OCI-LY7 (cell line): ENCODE results near the gene CASK. TPM values are rescaled to one million over a fixed set of nuclear protein-coding genes. Genes with fewer than 3 reads are reported as not detected.
A peak's percentile ranks its signal among the peaks of the same experiment; 100 is the strongest.

ENCODE experiments used
- BruUV-seq: library from RNA; stranded (reverse); fragments of 400-500 nt; replicated peaks from 2 replicates; lab custom pipeline; 2021; lab: Mats Ljungman, UMichigan
- CTCF ChIA-PET: fragments of 300-600 bp; sonication (Branson Sonifier 250); formaldehyde crosslinking; loops from one replicate; lab custom pipeline; 2022; ENCODE audit warnings: antibody characterized with exemption; ENCODE audit not compliant: unreplicated experiment; lab: Charles Lee
- POLR2A ChIA-PET: fragments of 300-600 bp; sonication (Branson Sonifier 250); formaldehyde crosslinking; loops from one replicate; lab custom pipeline; 2022; ENCODE audit warnings: antibody characterized with exemption; lab: Charles Lee
- DNase-seq: peaks from one replicate; pipeline ENCODE4 v3.0.0-alpha.2; 2015; ENCODE audit warnings: low spot score
- H2AFZ ChIP-seq: fragments of 200-600 bp; sonication (generic), shearing (Covaris generic); 2 replicates; pipeline ENCODE4 v1.6.1; 2014; ENCODE audit warnings: mild to moderate bottlenecking, antibody characterized with exemption, low read length, moderate library complexity
- H3K27ac ChIP-seq: fragments of 200-600 bp; sonication (generic); 2 replicates; pipeline ENCODE4 v1.5.1; 2014; ENCODE audit warnings: mixed run types, low read depth, mild to moderate bottlenecking, moderate library complexity, low read length, inconsistent platforms; ENCODE audit not compliant: poor library complexity, severe bottlenecking
- H3K36me3 ChIP-seq: fragments of 200-600 bp; sonication (generic); 2 replicates; pipeline ENCODE4 v1.6.1; 2014; ENCODE audit warnings: mild to moderate bottlenecking, antibody characterized with exemption, low read length, moderate library complexity, mixed read lengths; ENCODE audit not compliant: insufficient read depth
- H3K4me1 ChIP-seq: fragments of 200-600 bp; sonication (generic); 2 replicates; pipeline ENCODE4 v1.5.1; 2014; ENCODE audit warnings: mild to moderate bottlenecking, low read length; ENCODE audit not compliant: insufficient read depth, poor library complexity, severe bottlenecking
- H3K4me2 ChIP-seq: fragments of 200-600 bp; sonication (generic); 2 replicates; pipeline ENCODE4 v1.6.1; 2014; ENCODE audit warnings: mild to moderate bottlenecking, low read length
- H3K4me3 ChIP-seq: fragments of 200-600 bp; sonication (generic); 2 replicates; pipeline ENCODE4 v1.5.1; 2014; ENCODE audit warnings: mild to moderate bottlenecking, low read depth, low read length; ENCODE audit not compliant: poor library complexity, severe bottlenecking
- H3K79me2 ChIP-seq: fragments of 200-600 bp; sonication (generic); 2 replicates; pipeline ENCODE4 v1.6.1; 2016; ENCODE audit warnings: low read depth, mild to moderate bottlenecking, low read length, moderate library complexity, mixed read lengths; ENCODE audit not compliant: insufficient read depth
- H3K9me2 ChIP-seq: fragments of 200-600 bp; sonication (generic); 2 replicates; pipeline ENCODE4 v1.6.1; 2016; ENCODE audit warnings: mild to moderate bottlenecking, low read length, mixed read lengths; ENCODE audit not compliant: insufficient read depth
- H3K9me3 ChIP-seq: fragments of 200-600 bp; sonication (generic); 2 replicates; pipeline ENCODE4 v1.6.1; 2014; ENCODE audit warnings: mild to moderate bottlenecking, mixed run types, low read length, mixed read lengths
- H4K20me1 ChIP-seq: fragments of 200-600 bp; sonication (generic); 2 replicates; pipeline ENCODE4 v1.6.1; 2014; ENCODE audit warnings: mild to moderate bottlenecking, antibody characterized with exemption, low read length, moderate library complexity, mixed read lengths; ENCODE audit not compliant: insufficient read depth
- CTCF ChIP-seq: fragments of 200-600 bp; sonication (generic); conservative IDR thresholded peaks from 2 replicates; pipeline ENCODE4 v1.5.1; 2014; ENCODE audit warnings: mild to moderate bottlenecking, antibody characterized with exemption, low read length, moderate library complexity, mixed read lengths
- EZH2phosphoT487 ChIP-seq: fragments of 200-600 bp; sonication (generic); IDR thresholded peaks from 2 replicates; pipeline ENCODE4 v1.6.1; 2018; ENCODE audit warnings: low read depth, borderline replicate concordance, mild to moderate bottlenecking, mixed run types, antibody characterized with exemption, low read length, moderate library complexity, mixed read lengths
- intact Hi-C: fragments of 100-400 bp; cut with micrococcal nuclease; formaldehyde crosslinking; loops from one replicate; pipeline ENCODE4 v1.10.0; 2022; ENCODE audit not compliant: unreplicated experiment
- total RNA-seq, 2 experiments: library from RNA; depleted of rRNA in 1 of 2; stranded (reverse); fragments of >200 nt in 1 of 2; shearing (Covaris generic) in 1 of 2; gene quantifications; 2 replicates each; pipeline ENCODE4 v1.2.3, GENCODE V29; 2014 to 2022

CASK gene
- total RNA-seq, 2 experiments from 2014 or later, result 18.6 to 29.4 TPM

- ChIA-PET CTCF (no interaction called here), POLR2A (no interaction called here)
- Histone ChIP-seq H3K4me1 (peaks cover 46% of the 10 kb centered on the region), H3K27ac (no peak overlapping the region), H3K79me2 (peaks cover 8% of the 10 kb centered on the region; the same call in 1 of the 2 replicates), H3K36me3 (no peaks in the 10 kb centered on the region; the same call in 1 of the 2 replicates), H4K20me1 (no peaks in the 10 kb centered on the region), H2AFZ (no peak overlapping the region), H3K4me2 (no peak overlapping the region), H3K4me3 (no peak overlapping the region), H3K9me2 (no peaks in the 10 kb centered on the region), H3K9me3 (no peaks in the 10 kb centered on the region)
- intact Hi-C loops, result loop anchor here (5.0 kb wide), 1 partner anchor 116 kb away; no protein-coding TSS in a partner anchor
- DNase-seq, result no peak
- BruUV-seq, result no TSS peak
- TF ChIP-seq CTCF (no peak), EZH2phosphoT487 (no peak)
Measured at GRCh38 chrX:41708486-41708885, 214.9 kb downstream of the CASK start.

GRCh38 chrX:41707218-41707617 is 216.1 kb downstream of the CASK start:
- H3K36me3 ChIP-seq, result no peaks in the 10 kb centered on the region; the same call in 1 of the 2 replicates
- POLR2A ChIA-PET, result interaction anchor here (0.7 to 1.1 kb wide), 2 partner anchors 30 to 172 kb away, joined by 3 read pairs; no protein-coding TSS in a partner anchor
- intact Hi-C loops, result loop anchor here (5.0 kb wide), 1 partner anchor 115 kb away; no protein-coding TSS in a partner anchor
- peaks cover 50% of the 10 kb centered on the region for H3K4me1 ChIP-seq
- CTCF ChIA-PET, result no interaction called here
- peak overlapping the region; percentile 68 for H3K4me2 ChIP-seq
- no peaks in the 10 kb centered on the region for H3K9me3 ChIP-seq
- no peaks in the 10 kb centered on the region for H4K20me1 ChIP-seq
- H3K79me2 ChIP-seq, result peaks cover 8% of the 10 kb centered on the region; the same call in 1 of the 2 replicates
- DNase-seq, result peak; percentile 50
- TF ChIP-seq CTCF, result no peak
- TF ChIP-seq EZH2phosphoT487, result no peak
- H2AFZ ChIP-seq, result no peak overlapping the region
- no peaks in the 10 kb centered on the region for H3K9me2 ChIP-seq
- no TSS peak for BruUV-seq
- no peak overlapping the region for H3K4me3 ChIP-seq
- H3K27ac ChIP-seq, result peak overlapping the region; percentile 86
